Peyer's patch (tissue), 4 donors: ENCODE data around the gene MIB1. TPM values are rescaled to one million over a fixed set of nuclear protein-coding genes. Genes with fewer than 3 reads are reported as not detected.
"Not testable (repeated sequence)": the region's sequence is repeated elsewhere in the genome, so short reads cannot be mapped to it uniquely, and the experiment has no call there.

Experiments
- DNase-seq, 3 donors: peaks; one replicate each; pipeline ENCODE4 v3.0.0-alpha.2; 2017 to 2019
- H3K27ac ChIP-seq, 4 donors: fragments of 200-600 bp; sonication (generic); one replicate each; pipeline ENCODE4 v1.5.1; 2016 to 2019
- H3K27me3 ChIP-seq, 2 donors: fragments of 200-600 bp; sonication (generic); one replicate each; pipeline ENCODE4 v1.5.1; 2019
- H3K36me3 ChIP-seq, 3 donors: fragments of 200-600 bp; sonication (generic); one replicate each; pipeline ENCODE4 v1.5.1; 2016 to 2019
- H3K4me1 ChIP-seq, 4 donors: fragments of 200-600 bp; sonication (generic); one replicate each; pipeline ENCODE4 v1.5.1; 2016 to 2019
- H3K4me3 ChIP-seq, 4 donors: fragments of 200-600 bp; sonication (generic); 1 replicate in 3 of 4; 2 replicates in 1 of 4; pipeline ENCODE4 v1.5.1; 2016 to 2019; ENCODE audit warnings: mild to moderate bottlenecking in 1 of 4
- H3K9me3 ChIP-seq, 4 donors: fragments of 200-600 bp; sonication (generic); one replicate each; pipeline ENCODE4 v1.5.1; 2016 to 2019; ENCODE audit warnings: mild to moderate bottlenecking in 1 of 4
- POLR2A ChIP-seq, 2 donors: fragments of 450-650 bp; IDR thresholded peaks; one replicate each; pipeline ENCODE4 v1.5.1; 2017; ENCODE audit warnings: antibody characterized with exemption in 2 of 2, mild to moderate bottlenecking in 2 of 2, moderate library complexity in 2 of 2
- total RNA-seq, 4 donors: library from RNA; depleted of rRNA; stranded (reverse); fragments of >200 nt; gene quantifications; one replicate each; pipeline ENCODE4 v1.1.0, GENCODE V29; 2016
- TF ChIP-seq, protein P1 (sequence below), 6 experiments: fragments of 450-650 bp in 4 of 6; fragments of 200-600 bp in 2 of 6; sonication (generic) in 1 of 6; IDR thresholded peaks; one replicate each; pipeline ENCODE4 v1.5.1; 2017 to 2019; ENCODE audit warnings: antibody characterized with exemption in 6 of 6, mild to moderate bottlenecking in 3 of 6, moderate library complexity in 1 of 6

Gene MIB1
- total RNA-seq, 4 donors from 2014 or later, result 13.8 to 47.0 (median 18.3) TPM

DNA sequence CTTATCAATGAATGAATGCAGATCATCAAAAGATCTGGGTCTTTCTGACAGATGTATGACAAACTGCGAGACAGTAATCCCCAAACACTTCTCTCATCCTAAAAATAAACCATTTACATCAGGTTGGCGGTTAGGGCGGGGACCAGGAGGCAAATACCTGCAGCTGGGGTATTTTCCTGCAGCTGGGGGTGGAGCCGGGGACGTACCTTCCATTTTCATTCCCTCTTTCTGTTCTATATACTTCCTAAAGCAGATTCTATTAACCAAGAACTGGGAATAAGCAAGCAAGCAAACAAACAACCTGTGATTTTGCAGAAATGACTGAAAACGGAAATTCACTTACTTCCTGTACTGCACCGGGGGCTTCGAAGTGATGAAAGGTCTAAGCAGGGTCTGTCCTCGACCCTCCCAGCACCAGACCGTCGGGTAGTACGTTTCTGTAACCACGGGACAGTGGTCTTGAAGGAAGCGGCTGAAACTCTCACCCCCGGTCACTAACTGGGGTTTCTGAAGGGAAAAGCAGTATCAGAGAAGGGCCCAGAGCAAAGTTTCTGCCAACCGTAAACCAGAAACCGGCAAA is 37.3 kb upstream of the MIB1 start:
- Histone ChIP-seq H3K9me3 (no peaks in the 10 kb centered on the region), H3K36me3 (peaks cover 0 to 21% (median 0%) of the 10 kb centered on the region in 3 donors), H3K4me3 (peak overlapping the region; percentile 70 to 98 (median 80)), H3K27me3 (no peaks in the 10 kb centered on the region), H3K27ac (peak overlapping the region; percentile 92 to 99 (median 97)), H3K4me1 (peaks cover 0 to 4% (median 0%) of the 10 kb centered on the region in 4 donors)
- TF ChIP-seq, protein P1, sequence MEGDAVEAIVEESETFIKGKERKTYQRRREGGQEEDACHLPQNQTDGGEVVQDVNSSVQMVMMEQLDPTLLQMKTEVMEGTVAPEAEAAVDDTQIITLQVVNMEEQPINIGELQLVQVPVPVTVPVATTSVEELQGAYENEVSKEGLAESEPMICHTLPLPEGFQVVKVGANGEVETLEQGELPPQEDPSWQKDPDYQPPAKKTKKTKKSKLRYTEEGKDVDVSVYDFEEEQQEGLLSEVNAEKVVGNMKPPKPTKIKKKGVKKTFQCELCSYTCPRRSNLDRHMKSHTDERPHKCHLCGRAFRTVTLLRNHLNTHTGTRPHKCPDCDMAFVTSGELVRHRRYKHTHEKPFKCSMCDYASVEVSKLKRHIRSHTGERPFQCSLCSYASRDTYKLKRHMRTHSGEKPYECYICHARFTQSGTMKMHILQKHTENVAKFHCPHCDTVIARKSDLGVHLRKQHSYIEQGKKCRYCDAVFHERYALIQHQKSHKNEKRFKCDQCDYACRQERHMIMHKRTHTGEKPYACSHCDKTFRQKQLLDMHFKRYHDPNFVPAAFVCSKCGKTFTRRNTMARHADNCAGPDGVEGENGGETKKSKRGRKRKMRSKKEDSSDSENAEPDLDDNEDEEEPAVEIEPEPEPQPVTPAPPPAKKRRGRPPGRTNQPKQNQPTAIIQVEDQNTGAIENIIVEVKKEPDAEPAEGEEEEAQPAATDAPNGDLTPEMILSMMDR (IDR thresholded peaks at IDR 0.05), result no peak
- no peak for TF ChIP-seq POLR2A (IDR thresholded peaks at IDR 0.05)
- DNase-seq, result peak in 2 of 3 donors; percentile 56 to 59

DNA sequence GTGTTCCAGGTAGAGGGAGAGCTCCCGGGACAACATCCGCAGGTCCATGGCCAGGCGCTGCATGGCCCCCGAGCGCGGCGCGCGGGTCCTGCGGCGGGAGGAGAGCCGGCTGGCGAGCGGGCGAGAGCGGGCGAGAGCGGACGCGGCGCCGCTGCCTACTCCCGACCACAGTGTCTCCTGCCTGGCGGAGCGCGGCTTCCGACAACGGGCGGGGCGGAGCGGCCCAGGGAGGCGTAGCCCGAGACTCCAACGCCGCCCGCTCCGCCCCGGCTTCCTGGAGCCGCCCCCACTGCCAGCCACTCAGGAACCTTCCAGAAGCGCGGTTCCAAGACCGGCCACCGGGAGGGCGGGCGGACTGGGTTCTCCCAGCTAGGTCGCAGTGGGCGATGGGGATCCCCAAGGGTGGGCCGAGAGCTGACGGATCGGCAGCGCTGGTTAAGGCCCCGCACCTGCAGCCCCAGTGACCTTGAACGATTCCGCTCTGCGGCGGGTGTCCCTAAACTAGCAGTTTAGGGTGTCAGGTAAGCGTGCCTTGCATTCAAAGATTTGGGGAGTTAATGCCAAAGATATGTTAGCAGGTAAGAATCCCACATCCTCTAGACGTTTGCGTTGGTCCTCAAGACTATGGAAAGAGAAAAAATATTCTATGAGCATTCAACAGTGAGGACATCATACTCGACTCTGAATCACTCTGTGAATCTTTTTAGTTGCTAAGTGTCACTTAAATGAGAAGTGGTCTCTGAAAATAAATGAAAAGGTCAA is 35.8 kb upstream of the MIB1 start, which contains the start of gene ABHD3:
Gene ABHD3, minus strand, starts transcription at position 172 of the 762 bp plus-strand sequence. Its CDS starts 109 bp downstream, at position 63.
- peak; percentile 98 to 99 for TF ChIP-seq POLR2A (IDR thresholded peaks at IDR 0.05)
- TF ChIP-seq, protein P1 (IDR thresholded peaks at IDR 0.05), result peak; percentile 29 to 82 (median 71)
- Histone ChIP-seq H3K27me3 (no peaks in the 10 kb centered on the region), H3K36me3 (peaks cover 0 to 16% (median 0%) of the 10 kb centered on the region in 3 donors), H3K27ac (peak within 1 kb of the TSS; percentile 92 to 99 (median 97)), H3K4me1 (peaks cover 0 to 4% (median 0%) of the 10 kb centered on the region in 4 donors), H3K9me3 (no peaks in the 10 kb centered on the region), H3K4me3 (peak within 1 kb of the TSS; percentile 70 to 98 (median 80))
- DNase-seq, result peak; percentile 93 to 97 (median 97)

DNA sequence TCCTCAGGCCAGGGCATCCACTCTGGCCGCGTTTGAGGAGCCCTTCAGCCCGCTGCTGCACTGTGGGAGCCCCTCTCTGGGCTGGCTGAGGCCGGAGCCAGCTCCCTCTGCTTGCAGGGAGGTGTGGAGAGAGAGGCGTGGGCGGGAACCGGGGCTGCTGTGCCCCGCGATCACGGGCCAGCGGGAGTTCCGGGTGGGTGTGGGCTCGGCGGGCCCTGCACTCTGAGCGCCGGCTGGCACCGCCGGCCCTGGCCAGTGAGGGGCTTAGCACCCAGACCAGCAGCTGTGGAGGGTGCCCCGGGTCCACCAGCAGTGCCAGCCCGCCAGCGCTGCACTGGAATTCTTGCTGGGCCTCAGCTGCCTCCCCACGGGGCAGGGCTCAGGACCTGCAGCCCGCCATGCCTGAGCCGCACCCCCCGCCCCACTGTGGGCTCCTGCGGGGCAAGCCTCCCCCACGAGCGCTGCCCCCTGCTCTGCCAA is 34.2 kb upstream of the MIB1 start:
- no peak overlapping the region for H3K27ac ChIP-seq
- TF ChIP-seq, protein P1 (IDR thresholded peaks at IDR 0.05), result no peak
- no peak for TF ChIP-seq POLR2A (IDR thresholded peaks at IDR 0.05)
- H3K4me3 ChIP-seq, result no peak overlapping the region
- peaks cover 0 to 4% (median 0%) of the 10 kb centered on the region in 4 donors for H3K4me1 ChIP-seq
- no peaks in the 10 kb centered on the region for H3K27me3 ChIP-seq
- no peak for DNase-seq
- H3K36me3 ChIP-seq, result peaks cover 0 to 7% (median 0%) of the 10 kb centered on the region in 3 donors
- H3K9me3 ChIP-seq, result no peaks in the 10 kb centered on the region

DNA sequence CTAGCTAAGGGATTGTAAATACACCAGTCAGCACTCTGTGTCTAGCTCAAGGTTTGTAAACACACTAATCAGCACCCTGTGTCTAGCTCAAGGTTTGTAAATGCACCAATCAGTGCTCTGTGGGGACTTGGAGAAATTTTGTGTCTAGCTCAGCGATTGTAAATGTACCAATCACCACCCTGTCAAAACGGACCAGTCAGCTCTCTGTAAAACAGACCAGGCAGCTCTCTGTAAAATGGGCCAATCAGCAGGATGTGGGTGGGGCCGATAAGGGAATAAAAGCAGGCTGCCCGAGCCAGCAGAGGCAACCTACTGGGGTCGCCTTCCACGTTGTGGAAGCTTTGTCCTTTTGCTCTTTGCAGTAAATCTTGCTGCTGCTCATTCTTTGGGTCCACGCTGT is 33.5 kb upstream of the MIB1 start:
- H3K27ac ChIP-seq, H3K36me3 ChIP-seq, H3K9me3 ChIP-seq, H3K27me3 ChIP-seq, DNase-seq, H3K4me3 ChIP-seq, H3K4me1 ChIP-seq: not testable (repeated sequence)

DNA sequence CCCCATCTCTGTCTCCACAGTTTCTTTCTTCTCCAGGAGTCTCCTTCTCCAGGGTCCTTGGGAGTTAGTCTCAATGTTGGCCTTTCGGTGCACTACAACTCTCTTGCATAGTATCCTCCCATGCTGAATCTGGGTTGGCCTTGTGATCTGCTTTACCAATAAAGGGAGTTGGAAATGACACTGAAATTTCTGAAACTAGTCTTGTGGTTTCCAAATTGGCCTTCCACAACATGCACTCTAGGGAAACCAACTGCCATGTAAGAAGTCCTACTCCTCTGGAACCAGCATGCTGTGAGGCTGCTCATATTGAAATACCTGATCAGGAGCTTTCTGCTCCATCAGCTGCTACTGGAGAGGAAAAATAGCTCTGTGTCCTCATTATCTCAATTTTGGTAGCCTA is 26.1 kb upstream of the MIB1 start:
- Histone ChIP-seq H3K27ac (no peak overlapping the region), H3K4me3 (no peak overlapping the region), H3K4me1 (no peaks in the 10 kb centered on the region), H3K27me3 (no peaks in the 10 kb centered on the region), H3K9me3 (no peaks in the 10 kb centered on the region), H3K36me3 (no peaks in the 10 kb centered on the region)
- no peak for TF ChIP-seq POLR2A (IDR thresholded peaks at IDR 0.05)
- TF ChIP-seq, protein P1 (IDR thresholded peaks at IDR 0.05), result no peak
- DNase-seq, result no peak

DNA sequence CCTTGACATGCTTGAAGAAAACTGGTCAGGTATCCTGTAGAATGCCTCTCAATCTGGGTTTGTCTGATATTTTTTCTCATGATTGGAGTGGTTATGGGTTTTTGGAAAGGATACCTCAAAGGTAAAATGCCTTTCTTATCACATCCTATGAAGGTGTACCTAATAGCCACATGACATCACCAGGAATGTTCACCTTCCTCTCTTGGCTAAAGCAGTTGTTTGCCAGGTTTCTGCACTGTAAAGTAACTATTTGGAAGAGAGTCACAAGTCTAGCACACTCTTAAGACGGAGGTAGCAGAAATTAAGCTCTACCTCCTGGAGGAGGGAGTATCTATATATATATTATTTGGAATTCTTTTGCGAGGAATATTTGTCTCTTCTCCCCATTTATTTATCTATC is 17.9 kb upstream of the MIB1 start:
- Histone ChIP-seq H3K27me3 (no peaks in the 10 kb centered on the region), H3K36me3 (no peaks in the 10 kb centered on the region), H3K4me1 (no peaks in the 10 kb centered on the region), H3K4me3 (no peak overlapping the region), H3K27ac (no peak overlapping the region), H3K9me3 (no peaks in the 10 kb centered on the region)
- no peak for DNase-seq
- TF ChIP-seq POLR2A (IDR thresholded peaks at IDR 0.05), result no peak
- TF ChIP-seq, protein P1 (IDR thresholded peaks at IDR 0.05), result no peak
